HG03442 (cell line): ENCODE measurements around the gene NOL4L.

ENCODE experiments used
- ATAC-seq: cut with Tn5 transposase; IDR thresholded peaks from one replicate; pipeline ENCODE4 v1.9.1; 2021; ENCODE audit warnings: mild to moderate bottlenecking, moderate library complexity; ENCODE audit not compliant: unreplicated experiment

Gene NOL4L

DNA sequence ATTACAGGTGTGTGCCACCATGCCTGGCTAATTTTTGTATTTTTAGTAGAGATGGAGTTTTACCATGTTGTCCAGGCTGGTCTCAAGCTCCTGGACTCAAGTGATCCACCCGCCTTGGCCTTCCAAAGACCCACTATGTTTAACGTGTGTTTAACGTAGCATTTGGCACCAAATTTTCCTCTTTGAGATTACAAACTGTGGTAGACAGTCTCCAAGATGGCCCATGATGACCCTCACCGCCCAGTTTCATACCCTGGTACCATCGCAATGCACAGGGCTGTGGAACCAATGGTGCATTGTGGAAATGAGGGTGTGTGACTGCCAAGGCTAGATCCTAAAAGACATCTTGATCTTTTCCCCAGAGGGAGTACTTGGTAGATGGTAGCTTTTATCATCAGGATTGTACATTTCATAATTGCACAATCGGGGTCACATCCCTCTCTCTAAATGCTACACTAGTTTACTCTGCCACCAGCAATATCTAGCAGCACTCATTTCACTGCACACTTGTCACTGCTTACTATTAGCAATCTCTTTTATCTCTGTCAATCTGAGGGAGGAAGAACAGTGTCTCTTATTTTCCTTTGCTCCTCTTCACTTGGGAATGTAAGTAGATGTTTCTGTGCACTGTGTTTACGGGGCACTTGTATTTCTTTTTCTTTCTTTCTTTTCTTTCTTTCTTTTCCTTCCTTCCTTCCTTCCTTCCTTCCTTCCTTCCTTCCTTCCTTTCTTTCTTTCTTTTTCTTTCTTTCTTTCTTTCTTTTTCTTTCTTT lies 96.9 kb downstream of the NOL4L start:
- no peak for ATAC-seq

DNA sequence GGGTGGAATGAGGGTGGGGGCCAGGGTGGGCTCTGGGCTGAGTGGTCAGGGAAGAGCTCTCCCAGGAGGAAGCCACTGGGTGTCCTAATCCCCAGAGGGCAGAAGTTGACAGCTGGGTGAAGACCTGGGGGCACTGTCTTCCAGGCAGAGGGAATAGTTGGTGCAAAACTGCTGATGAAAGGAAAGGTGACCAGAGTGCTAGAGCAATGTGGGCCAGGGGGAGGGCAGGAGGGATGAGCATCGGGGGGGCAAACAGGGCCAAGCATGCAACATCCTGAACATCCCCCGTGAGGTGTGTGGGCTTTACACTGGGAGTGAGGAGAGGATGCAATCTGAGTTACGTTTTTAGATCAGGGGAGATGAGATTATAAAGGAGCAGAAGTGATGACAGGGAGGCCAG lies 97.8 kb downstream of the NOL4L start:
- ATAC-seq = no peak

DNA sequence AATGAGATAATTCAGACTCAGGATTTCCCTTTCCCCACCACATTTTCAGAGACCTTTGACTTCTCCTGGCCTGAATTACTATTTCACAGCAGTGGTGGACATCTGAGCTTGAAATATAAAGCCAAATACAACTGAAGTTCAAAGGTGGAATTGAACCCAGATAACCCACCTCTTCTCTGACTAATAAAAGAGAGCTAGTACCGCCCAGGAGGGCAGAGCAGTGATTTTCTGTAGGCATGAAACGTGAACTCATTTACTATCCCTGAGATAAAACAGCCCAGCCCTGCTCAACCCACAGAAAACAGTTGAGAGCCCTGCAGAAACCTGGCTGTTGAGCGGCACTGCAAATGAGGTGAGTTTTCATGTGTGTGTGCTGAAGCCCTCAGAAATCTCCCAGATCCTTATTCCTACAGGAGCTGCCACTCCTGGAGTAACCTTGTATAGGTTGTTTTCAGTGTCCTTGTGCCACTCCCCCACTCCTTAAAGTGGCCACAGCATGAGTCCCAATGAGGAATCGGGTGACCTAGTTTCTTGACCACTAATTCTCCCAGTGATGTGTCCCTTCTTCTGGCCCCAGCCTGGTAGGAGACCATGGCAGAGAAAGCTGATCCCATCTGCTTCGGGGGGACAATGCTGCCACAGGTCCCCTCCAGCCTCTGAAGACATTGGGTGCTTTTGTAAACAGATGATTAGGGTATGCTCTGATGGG lies 99.2 kb downstream of the NOL4L start:
- no peak for ATAC-seq

DNA sequence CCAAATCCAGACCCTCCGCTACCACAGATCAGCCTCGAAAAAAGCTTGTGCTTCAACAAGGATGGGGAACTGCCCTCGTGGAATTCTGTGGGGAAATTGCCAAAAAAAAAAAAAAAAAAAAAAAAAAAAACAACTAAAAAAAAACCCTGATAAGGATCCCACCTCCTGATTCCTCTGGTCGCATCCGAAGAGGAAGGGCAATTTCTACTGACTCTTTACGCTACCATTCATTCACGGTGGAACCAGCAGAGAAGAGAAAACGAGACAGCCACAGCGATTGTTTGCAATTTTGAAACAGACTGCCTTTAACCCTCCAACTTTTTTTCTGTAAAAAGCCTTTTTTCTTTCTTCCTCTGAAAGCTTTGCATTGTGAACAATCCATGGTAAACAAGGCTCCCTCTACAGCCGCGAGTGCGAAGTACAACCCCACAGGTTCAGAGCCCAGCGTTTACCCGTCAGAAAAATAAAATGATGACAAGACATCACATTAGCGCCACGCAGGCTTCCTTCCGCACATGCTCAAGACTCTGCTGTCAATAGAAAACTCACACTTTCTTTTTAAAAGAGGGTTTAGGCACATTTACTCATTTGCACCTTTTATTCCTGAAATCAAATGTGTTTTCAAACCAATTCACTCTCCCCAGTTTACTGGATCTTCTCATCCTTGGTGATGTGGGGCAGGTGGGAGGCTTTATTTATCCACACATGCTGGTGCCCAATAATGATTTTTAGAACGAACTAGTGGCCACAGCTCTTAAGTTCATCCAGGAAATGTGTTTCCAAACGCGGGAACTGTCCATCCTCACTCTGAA lies 100.0 kb downstream of the NOL4L start:
- ATAC-seq = peak; percentile 59

DNA sequence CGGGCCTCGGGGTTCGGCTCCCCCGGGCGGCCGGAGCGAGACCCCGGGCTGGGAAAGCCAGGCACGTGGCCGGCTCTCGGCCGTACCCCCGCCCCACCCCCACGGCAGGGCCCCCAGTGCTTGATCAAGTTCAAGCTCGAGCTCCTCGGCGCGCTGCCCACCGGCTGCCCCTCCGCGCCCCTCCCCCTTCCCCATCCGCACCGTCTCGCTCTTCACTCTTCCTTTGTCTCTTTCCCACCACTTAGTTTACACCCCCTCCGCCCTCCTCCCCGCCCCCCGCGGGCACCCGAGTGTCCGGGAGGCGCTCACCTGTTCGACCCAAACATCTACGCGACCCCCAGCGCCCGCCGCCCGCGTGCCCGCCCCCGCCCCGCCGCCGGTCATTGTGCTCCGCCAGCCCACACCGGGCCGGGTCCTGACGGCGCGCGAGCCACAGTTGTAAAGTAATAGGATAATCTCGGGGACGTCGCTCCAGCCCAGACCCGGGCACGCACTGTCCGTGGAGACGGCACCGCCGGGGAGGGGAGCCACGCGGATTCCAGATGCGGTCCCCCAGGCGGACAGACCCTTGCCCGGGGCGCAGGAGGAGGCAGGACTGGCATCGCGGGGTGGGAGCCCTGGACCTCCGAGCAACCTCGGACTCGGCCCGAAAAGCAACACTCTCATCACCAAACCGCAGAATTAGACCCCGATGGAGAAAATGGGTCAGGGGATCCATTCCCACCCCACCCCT lies 100.7 kb downstream of the NOL4L start:
- no peak for ATAC-seq

DNA sequence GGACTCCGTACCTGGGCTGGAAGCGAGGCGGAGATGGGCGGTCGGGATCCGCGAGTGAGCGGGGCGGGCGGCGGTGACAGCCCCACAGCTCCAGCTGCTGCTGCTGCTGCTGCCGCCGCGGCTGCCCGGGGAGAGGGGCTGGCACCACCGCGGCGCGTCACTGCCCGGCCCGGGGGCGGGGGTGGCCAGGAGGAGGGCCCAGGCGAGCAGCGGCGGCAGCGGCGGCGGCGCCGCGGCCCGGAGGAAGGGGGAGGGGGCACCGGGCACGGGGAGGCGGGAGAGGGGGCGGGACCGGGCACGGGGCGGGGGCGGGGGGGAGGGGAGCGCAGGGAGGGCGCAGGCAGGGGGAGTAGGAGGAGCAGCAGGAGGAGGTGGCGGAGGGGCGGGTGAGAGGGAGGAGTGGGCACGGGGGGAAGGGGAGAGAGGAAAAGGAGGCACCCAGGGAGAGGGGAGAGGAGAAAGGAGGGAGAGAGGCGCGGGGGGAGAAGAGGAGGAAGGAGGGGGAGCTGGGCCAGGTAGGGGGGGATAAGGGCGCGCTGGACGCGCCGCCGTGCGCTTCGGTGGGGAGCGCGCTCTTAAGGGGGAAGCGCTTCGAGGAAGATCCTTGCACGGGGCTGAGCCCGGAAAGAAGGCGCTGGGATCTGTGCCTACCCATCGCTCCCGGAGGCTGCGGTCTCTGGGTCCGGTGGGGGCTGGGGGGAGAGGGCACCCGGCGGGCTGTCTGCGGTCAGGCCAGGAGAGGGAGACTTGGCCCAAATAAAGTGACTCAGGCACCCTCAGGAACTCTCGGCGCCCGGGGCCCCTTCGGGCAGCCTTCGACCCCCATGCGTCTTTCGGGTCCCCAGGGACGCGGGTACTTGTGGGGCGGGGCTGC lies 101.5 kb downstream of the NOL4L start:
- ATAC-seq = no peak

DNA sequence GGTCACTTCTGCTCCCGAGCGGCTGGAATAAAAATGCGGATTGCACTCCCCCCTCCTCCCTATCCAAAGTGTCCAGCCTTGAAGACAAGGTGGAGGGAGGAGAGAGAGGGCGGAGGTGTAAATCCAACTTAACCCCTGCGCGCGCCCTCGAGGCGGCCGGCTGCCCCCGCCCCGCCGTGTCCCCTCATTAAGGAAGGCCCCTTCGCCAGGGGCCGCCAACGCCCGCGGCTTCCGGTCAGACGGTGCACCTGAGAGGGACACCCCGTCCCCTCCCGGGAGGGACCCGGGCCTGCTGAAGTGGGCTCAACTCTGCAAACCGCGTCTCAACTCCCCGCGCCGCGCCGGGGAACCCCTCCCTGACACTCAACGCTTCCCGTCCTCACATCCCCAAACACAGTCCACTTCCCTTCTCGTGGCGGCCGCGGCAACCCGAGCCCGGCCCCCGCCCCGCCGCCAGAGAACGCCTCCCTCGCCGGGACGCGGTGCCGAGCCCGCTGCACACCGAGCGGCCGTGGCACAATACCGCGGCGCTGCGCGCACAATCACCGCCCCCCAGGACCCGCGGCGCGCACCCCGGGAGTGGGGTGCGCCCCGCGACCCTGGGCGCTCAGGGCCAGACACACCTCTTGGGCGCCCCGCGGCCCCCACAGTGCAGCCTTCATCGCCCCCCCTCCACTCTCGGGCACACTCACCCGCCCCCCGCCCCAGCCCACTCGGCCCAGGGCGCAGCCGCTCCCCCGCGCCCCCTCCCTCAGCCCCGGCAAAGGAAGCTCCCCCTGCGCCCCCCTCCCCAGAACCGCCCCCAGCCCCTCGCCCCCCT lies 102.5 kb downstream of the NOL4L start:
- no peak for ATAC-seq

DNA sequence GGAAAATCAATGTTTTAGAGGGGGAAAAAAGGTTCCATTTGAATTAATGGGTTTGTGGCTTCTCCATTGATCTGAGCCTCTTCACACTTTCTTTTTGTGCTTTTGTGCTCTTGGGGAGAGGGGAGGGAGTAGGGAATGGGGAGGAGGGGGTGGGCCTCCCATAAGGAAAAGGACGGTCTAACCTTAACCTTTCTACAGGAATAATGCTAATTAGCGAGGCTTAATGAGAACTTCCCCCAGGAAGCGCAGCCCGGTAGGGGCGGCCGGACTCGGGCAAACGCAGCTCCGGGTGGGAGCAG lies 103.0 kb downstream of the NOL4L start:
- no peak for ATAC-seq

DNA sequence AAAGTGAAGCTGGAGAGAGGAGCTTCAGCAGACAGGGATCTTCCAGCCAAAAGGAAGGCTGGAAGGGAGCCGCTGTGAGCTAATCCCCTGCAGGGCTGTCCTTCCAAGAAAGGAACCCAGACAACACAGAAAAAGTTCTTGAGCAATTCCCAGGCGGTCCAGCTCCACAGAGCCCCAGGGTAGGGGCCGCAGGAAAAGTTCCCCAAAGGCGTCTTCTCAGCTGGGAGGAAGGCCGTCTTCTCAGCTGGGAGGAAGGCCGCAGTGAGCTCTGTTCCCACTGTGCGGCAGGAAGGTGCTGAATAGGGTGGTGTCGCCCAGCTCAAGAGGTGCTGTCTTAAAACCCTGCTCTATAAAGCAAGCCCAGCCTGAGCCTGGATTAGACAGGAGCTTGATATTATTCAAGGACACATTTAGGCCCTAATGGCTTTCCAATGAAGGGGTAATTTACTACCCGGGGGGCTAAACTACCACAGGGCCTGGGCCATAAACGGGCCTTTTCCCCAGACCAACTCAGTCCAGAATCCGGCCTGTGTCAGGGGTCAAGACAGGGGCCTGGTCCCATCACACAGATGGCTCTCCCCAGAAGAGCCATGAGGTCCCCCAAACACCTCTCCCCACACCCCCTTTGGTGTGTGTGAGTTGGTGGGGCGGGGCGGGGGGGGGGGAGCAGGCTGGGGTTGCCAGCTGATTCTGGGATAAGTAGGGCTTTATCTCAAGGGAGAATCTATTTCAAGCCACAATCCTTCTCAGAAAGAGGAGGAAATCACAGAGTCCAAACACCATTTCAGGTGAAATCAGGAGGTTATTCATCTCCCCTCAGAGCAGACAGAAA lies 103.6 kb downstream of the NOL4L start:
- ATAC-seq = no peak

DNA sequence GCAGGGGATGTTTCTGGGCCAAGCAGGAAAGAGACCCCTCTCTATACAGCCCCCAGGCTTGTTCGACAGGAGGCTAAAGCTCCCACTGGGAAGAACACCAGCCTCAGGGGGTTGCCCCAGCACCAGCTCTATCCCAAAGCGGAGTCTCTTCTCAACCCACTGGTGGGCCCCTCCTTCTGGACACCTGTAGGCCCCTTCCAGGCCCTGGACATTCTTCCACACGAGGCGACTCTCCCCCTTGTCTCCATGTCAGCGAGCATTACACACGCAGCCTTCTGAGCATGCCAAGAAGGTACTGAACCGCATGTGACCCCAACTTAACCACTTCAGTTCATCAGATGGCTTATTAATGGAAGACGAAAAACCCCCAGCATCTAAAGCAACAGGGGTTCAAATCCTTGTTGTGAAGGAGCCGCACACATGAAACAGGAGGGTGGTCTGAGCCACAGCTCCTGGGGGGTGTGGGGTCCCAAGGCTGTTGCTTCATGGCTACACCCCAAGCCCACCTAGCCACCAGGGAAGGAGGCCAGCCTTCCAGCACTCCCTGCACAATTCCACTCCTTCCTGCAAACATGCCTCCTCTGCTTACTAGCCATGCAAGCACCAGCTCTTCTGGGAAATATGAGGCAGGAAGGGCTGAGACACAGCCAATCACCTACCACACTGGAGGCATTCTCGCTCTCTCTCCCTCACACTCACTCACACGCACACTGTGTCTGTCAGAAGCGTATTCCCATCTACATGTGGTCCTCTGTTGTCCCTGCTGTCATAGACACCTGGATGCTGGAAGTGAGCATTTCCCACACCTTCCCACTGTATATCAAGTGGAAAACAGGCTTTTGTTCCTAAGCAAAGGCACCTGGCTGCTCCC lies 104.5 kb downstream of the NOL4L start:
- no peak for ATAC-seq

DNA sequence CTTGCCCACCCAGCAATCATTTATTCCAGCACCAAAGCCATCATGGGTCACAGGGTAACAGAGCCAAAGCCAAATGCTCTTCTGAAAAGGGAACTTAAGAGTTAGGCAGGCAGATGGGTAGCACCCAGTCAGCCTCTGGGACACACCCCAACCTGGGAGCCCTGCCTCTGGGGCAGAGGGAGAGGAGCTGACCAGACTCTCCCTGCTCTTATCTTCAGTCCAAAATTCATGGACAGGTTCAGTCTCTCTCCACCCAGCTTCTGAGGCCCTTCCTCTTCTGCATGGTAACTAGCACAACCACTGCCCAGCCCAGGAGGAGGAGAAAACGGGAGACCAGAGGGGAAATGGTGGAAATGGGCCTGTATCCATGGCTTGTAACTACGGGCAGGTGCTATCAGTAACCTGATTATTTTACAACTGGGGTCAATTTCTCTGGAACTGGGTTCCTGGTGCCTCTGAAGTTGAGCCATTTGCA lies 105.4 kb downstream of the NOL4L start:
- ATAC-seq = no peak

DNA sequence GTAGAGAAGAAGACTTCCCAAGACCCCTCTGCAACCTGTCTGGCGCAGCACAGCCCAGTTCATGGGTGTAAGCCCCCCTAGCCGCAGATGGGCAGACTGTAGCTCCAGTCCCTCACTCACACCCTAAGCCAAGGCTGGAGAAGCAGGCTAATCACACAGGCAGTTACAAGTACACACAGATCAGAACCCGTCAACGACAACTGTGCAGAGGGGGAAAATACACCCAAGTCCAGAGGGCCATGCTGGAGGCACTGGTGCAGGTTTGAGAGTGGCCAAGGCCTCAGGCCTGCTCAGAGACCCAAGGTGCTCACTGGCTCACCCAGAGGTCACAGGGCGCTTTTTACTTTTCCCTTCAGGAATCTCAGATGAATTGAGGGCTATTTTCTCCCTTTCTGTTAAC lies 106.1 kb downstream of the NOL4L start:
- no peak for ATAC-seq

DNA sequence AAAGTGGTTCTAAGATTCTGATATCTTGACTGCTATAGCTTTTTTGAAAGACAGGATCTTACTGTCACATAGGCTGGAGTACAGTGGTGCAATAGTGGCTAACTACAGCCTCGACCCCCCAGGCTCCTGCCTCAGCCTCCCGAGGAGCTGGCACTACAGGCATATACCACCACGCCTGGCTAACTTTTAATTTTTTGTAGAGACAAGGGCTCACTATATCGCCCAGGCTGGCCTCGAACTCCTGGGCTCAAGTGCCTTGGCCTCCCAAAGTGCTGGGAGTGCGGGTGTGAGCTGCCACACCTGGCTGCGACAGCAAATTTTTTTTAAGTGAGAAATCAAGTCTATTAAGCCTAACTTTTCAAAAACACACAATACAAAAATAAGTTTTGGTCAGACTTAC lies 106.6 kb downstream of the NOL4L start:
- no peak for ATAC-seq

DNA sequence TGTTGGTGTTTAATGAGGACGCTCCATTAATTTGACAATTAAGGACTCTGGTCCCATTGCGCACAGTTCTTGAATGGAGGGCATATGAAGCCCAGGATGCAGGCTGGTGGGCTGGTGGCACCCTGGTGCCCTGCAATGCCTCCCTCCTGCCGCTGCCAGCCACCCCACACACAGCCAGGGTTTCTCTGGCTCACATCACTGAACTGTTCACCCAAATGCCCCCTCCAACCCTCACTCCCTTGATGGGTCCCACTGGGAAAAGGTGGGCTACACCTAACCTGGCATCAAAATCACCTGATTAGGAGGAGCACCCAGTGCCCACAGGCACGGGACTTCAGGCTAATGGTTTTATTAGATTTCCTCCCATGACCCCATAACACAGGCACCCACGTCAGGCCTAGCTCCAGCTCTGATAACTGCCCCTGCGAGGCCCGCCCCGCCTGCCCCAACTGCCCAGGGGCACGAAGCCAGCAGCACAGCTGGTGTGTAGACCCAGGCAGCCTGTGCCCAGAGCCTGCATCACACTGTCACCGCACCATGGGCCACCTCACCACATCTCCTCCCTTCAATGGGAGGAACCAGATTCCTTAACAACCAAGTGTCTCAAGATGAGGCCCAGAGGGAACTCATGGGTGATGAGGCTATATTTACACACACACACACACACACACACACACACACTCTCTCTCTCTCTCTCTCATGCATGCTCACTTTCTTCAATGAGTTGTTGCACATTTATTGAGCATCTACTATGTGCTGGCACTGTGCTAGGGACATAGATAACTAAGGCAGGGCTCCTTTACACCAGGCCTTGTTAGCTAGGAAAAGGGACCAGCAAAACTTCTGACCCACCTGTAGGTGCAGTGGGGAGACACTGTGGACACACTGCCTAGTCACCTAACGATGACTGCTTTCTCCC lies 107.3 kb downstream of the NOL4L start:
- no peak for ATAC-seq

DNA sequence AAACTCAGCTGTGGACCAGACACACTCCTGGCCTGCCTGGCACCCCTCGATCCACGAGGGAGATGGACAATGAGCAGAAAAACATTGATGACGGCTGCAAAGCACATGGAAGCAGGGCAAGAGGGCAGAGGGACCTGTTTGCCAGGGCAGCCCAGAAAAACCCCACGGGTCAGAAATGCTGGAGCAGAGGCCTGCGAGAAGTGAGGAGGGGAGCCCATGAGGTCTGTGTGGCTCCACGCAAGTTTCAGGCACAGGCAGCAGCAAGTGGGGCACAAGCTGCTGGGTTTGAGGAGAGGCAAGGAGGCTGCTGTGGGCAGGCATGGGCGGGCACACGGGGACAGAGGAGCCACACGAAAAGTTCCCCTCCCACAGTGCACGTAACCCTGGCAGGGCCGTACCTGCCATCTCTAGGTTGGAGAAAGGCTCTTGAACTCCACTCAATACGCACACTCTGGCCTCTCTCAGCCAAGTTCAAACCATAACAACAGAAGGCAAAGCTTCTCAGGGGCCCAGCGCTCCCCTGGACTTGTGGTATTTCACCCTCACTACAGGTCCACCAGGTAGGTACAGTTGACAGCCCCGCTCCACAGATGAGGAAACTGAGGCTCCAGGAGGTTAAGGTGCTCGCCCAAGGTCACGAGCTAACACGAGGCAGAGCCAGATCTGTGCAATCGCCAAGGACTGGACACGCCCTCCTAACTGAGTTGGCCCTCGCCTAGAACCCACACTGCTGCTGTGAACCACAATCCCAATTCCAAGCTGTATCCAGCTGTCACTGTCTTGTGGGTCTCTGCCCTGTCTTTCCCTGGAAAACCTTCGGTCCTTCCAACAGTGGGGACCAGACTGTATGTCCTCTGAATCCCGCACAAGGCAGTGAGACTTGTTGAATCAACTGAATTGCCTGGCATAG lies 108.2 kb downstream of the NOL4L start:
- no peak for ATAC-seq
